ENCODE data around the gene MAB21L1.

The MAB21L1 gene

GRCh38 chr13:35479706-35480105 is 3.2 kb upstream of the MAB21L1 start:
- no peak for DNase-seq (ENCODE audit: low read depth, low spot score)

DNA sequence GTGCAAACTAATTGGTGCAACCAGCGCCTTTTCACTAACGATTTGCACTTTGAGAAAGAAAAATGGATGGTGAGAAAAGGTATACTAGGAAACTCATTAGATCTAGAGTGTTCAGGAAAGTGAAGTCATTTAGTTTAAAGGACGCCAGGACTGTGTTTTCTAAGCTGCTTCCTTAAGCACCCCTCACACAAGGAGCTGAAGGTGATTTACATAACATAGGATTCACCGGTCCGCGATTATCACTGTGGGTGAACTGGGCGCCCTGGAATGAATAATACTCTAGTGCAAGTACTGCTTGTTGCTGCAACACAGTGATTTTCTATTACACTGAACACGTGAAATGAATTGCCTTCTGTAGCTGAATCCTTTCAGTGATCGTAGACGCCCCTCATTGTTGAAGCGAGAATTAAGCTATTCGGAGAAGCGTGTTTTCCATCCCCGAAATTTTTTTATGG is 2.6 kb upstream of the MAB21L1 start:
- no peak for DNase-seq (ENCODE audit: low read depth, low spot score)

- DNase-seq (ENCODE audit: low read depth, low spot score), result no peak
Observed at GRCh38 chr13:35478271-35479037, 2.0 kb upstream of the MAB21L1 start.

- DNase-seq (ENCODE audit: low read depth, low spot score), result no peak
Observed at GRCh38 chr13:35477386-35477946, 977 bp upstream of the MAB21L1 start.

- DNase-seq (ENCODE audit: low read depth, low spot score), result no peak
Observed at GRCh38 chr13:35475212-35475959, 1.1 kb downstream of the MAB21L1 start.

- DNase-seq (ENCODE audit: low read depth, low spot score), result no peak
Observed at GRCh38 chr13:35474496-35475211, 1.8 kb downstream of the MAB21L1 start.

GRCh38 chr13:35473802-35474201 is 2.7 kb downstream of the MAB21L1 start:
- no peak for DNase-seq (ENCODE audit: low read depth, low spot score)

DNA sequence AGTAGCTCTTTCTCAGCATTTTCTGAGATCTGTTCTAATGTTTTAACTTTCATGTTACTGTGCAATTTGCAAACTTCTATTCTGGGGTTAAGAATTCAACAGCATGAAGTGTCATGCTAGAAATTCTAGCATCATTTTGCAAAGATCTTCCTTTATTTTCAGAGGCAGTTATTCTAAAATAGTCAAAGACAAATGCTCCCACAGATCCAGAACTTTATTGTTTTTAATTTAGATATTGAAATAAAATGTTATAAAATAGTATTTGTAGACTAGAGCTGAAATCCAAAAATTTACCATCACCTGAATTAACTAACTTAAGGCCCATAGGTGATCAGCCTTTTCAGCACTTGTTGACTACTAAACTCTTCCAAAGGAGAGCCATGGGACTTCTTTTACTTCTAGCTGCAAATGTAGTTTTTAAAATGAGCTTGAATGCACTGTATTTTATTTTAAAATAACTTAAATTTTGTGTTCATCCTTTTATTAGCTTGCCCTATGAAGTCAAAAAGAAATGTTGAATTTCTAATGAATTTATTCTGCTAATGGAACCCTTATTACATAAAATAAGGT is 3.2 kb downstream of the MAB21L1 start:
- DNase-seq (ENCODE audit: low read depth, low spot score), result no peak

- no peak for DNase-seq (ENCODE audit: low read depth, low spot score)
Observed at GRCh38 chr13:35472323-35472881, 4.1 kb downstream of the MAB21L1 start.

DNA sequence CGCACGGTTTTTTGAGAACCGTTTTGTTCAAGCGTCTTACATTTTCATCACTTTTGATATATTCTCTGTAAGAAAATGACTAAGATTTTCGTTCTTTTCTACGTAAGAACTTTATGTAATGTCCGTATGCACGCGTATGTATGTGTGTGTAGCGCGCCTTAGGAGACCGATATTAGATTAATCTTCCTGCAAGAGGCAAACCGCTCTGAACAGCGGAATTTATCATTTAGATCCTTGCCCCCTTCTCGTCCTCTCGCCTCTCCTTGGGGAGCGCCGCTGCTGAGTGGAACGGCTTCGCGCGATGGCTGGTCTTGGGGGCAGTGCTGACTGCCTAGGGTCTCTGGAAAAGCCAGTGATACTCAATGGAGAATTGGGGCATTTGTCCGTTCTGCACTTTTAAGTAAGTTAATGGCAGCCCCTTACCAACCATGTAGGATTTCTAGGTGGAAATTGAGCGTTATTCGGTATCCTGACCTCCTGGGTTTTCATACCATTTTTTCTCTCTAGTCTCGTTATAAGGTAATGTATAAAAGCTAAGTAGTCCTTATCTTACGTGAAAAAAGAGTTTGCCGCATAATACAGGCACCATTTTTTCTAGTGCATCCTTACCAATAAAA is 4.7 kb downstream of the MAB21L1 start:
- no peak for DNase-seq (ENCODE audit: low read depth, low spot score)

DNA sequence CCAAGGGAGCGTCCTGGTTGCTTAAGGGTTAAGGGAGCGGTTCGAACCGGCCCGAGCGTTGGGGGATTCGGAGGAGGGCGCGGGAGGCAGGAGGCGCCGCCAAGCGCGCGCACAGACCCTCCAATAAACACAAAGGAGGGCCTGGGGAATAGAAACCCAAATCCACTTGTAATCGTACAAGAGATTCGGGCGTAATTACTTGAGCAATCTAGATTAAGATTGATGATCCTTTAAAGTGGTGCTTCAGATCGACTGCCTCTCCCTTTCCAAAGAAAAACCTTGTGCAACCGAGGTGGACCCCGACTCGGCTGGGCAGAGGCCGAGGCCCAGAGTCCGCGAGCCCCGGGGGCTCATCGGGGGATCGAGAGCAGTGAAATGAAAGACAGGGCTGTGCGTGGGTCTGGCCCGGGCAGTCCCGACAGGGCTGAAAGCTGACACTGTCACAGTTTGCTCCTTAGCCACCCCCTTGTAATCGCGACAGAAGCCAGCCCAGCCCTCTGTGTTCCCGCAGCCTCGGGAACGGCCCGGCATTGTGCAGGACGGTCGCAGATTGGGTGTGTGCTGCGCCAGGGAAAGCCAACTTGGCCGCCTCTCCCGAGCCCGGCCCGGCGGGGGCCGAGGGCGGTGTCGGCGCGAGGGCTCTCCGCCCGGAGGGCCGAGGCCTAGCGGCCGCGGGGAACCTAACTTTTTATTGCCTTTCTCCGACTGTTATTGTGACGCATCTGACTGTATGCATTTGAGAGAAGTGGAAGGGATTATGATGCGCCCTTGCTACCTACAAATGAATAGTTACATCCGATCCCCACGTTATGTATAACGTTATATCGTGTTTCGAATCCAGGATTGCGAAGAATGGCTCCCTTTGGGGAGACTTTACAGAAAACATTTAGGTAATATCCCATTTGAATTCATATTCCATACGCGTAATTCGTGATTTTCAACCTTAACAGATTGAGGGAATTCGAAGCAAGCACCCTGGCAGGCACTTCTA is 5.5 kb downstream of the MAB21L1 start:
- no peak for DNase-seq (ENCODE audit: low read depth, low spot score)

GRCh38 chr13:35469806-35470525 is 6.5 kb downstream of the MAB21L1 start:
- DNase-seq (ENCODE audit: low read depth, low spot score), result no peak

DNA sequence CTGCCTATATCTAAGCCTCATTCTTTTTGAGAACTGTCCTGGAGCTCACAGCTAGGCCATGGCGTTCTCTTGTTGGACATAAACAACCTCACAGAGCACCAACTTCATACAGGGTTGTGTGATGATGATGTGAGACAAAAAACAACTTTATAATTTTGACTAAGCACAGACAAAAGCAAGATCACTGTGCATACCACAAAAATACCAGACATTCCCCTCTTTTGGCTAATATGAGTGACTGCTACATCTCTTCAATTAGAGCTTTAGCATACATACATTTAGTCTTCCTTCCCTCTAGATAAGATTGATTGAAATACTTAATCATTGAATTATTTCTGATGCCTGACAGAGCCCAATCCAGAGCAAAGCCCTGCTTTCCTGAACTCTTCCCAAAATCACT is 8.3 kb downstream of the MAB21L1 start:
- no peak for DNase-seq (ENCODE audit: low read depth, low spot score)

- no peak for DNase-seq (ENCODE audit: low read depth, low spot score)
Observed at GRCh38 chr13:35465371-35465770, 11.1 kb downstream of the MAB21L1 start.

GRCh38 chr13:35460061-35460460 is 16.4 kb downstream of the MAB21L1 start:
- no peak for DNase-seq (ENCODE audit: low read depth, low spot score)

DNA sequence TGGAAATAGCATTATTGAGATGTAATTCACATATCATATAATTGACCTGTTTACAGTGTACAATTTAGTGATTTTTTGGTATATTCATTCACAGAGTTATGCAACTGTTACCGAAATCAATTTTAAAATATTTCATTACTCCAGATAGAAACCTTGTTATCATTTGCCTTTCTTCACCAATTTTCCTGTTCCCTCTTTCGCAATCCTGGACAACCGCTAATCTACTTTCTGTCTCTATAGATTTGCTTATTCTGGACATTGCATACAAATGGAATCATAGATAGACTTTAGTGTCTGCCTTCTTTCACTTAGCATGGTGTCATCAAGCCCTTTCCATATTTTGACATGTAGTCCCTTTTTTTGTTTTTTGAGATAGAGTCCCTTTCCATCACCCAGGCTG is 19.2 kb downstream of the MAB21L1 start:
- DNase-seq (ENCODE audit: low read depth, low spot score), result no peak

- no peak for DNase-seq (ENCODE audit: low read depth, low spot score)
Observed at GRCh38 chr13:35455022-35455421, 21.5 kb downstream of the MAB21L1 start.

- no peak for DNase-seq (ENCODE audit: low read depth, low spot score)
Observed at GRCh38 chr13:35449821-35450220, 26.7 kb downstream of the MAB21L1 start.

DNA sequence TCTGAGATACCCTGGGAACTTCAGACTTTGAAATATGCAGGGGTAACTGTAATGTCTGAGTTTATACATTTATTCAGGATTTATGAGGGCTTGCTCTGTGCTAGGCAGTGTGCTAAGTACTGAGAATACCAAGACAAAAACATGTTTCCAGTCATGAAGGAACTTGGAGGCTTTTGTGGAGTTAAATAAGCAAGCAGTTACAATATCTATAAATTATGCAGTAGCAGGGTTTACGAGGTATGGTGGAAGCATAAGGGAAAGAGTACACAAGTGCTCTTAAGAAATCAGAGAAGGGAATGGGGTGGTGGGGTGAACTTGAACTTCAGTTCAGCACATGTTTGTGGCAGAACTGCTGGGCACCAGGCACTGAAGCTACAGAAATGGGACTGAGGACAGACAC is 28.0 kb downstream of the MAB21L1 start:
- DNase-seq (ENCODE audit: low read depth, low spot score), result no peak

All from smooth muscle cell of the brain vasculature (primary cell).